ENCODE data around the gene POLR3A.

POLR3A gene

GRCh38 chr10:78045856-78046255 is 16.5 kb upstream of the POLR3A start:
- no peak for DNase-seq

- DNase-seq, result no peak
Measured at GRCh38 chr10:78045237-78045636, 15.9 kb upstream of the POLR3A start.

- DNase-seq, result no peak
Measured at GRCh38 chr10:78044699-78045098, 15.4 kb upstream of the POLR3A start.

GRCh38 chr10:78044179-78044578 is 14.9 kb upstream of the POLR3A start:
- no peak for DNase-seq

- DNase-seq, result no peak
Measured at GRCh38 chr10:78042752-78043104, 13.4 kb upstream of the POLR3A start.

- DNase-seq, result no peak
Measured at GRCh38 chr10:78042058-78042751, 12.9 kb upstream of the POLR3A start.

GRCh38 chr10:78041170-78042057 is 12.1 kb upstream of the POLR3A start:
- no peak for DNase-seq

GRCh38 chr10:78039743-78040142 is 10.4 kb upstream of the POLR3A start:
- DNase-seq, result no peak

GRCh38 chr10:78038791-78039547 is 9.7 kb upstream of the POLR3A start:
- no peak for DNase-seq

- DNase-seq, result no peak
Measured at GRCh38 chr10:78038105-78038504, 8.8 kb upstream of the POLR3A start.

- no peak for DNase-seq
Measured at GRCh38 chr10:78035933-78036583, 6.7 kb upstream of the POLR3A start.

GRCh38 chr10:78035437-78035836 is 6.1 kb upstream of the POLR3A start:
- no peak for DNase-seq

- DNase-seq, result no peak
Measured at GRCh38 chr10:78035025-78035424, 5.7 kb upstream of the POLR3A start.

GRCh38 chr10:78033637-78034470 is 4.5 kb upstream of the POLR3A start, which contains the start of gene RPS24:
Gene RPS24, plus strand, starts transcription at chr10:78033863. Its CDS starts 39 bp downstream, at chr10:78033902.
- peak; percentile 89 for DNase-seq

- no peak for DNase-seq
Measured at GRCh38 chr10:78033387-78033636, 4.0 kb upstream of the POLR3A start.

GRCh38 chr10:78028438-78029268 is 662 bp downstream of the POLR3A start:
- peak; percentile 4 for DNase-seq

GRCh38 chr10:78025685-78026364 is 3.5 kb downstream of the POLR3A start:
- no peak for DNase-seq

GRCh38 chr10:78023741-78024140 is 5.6 kb downstream of the POLR3A start:
- DNase-seq, result no peak

GRCh38 chr10:78021201-78021600 is 8.1 kb downstream of the POLR3A start:
- DNase-seq, result no peak

- no peak for DNase-seq
Measured at GRCh38 chr10:78019264-78019663, 10.1 kb downstream of the POLR3A start.

- no peak for DNase-seq
Measured at GRCh38 chr10:78017856-78018255, 11.5 kb downstream of the POLR3A start.
